Progenitor cell of endocrine pancreas (in vitro differentiated cells): ENCODE results near the gene FAM131C. TPM values are rescaled to one million over a fixed set of nuclear protein-coding genes. Genes with fewer than 3 reads are reported as not detected.
"Not testable (repeated sequence)": the region's sequence is repeated elsewhere in the genome, so short reads cannot be mapped to it uniquely, and the experiment has no call there.

Experiments used
- DNase-seq: peaks from one replicate; pipeline ENCODE4 v3.0.0; 2021; ENCODE audit warnings: low spot score; ENCODE audit not compliant: unreplicated experiment
- H3K27ac Mint-ChIP-seq: 2 replicates; pipeline ENCODE4 v1.8.0; 2021; ENCODE audit warnings: mild to moderate bottlenecking, moderate library complexity, mixed read lengths
- H3K27me3 Mint-ChIP-seq: 2 replicates; pipeline ENCODE4 v1.8.0; 2021; ENCODE audit warnings: mixed read lengths
- H3K36me3 Mint-ChIP-seq: 2 replicates; pipeline ENCODE4 v1.8.0; 2022; ENCODE audit warnings: mixed read lengths; ENCODE audit not compliant: insufficient read depth
- H3K4me1 Mint-ChIP-seq: 2 replicates; pipeline ENCODE4 v1.8.0; 2021; ENCODE audit warnings: low read depth, mixed read lengths
- H3K4me3 Mint-ChIP-seq: 2 replicates; pipeline ENCODE4 v1.8.0; 2021; ENCODE audit warnings: low read depth, mild to moderate bottlenecking, moderate library complexity, mixed read lengths
- H3K9me3 Mint-ChIP-seq: 2 replicates; pipeline ENCODE4 v1.8.0; 2021; ENCODE audit warnings: low read depth, mixed read lengths
- total RNA-seq: library from RNA; stranded (reverse); gene quantifications from 2 replicates; pipeline ENCODE4 v1.2.1, GENCODE V29; 2021
- TF ChIP-seq, protein P1 (sequence below): fragments of 200-600 bp; sonication (generic); IDR thresholded peaks from one replicate; pipeline ENCODE4 v1.5.0; 2021; ENCODE audit warnings: antibody characterized with exemption, mild to moderate bottlenecking; ENCODE audit not compliant: unreplicated experiment

Gene FAM131C
- total RNA-seq, 1 donor from 2014 or later = 1.2 TPM

DNA sequence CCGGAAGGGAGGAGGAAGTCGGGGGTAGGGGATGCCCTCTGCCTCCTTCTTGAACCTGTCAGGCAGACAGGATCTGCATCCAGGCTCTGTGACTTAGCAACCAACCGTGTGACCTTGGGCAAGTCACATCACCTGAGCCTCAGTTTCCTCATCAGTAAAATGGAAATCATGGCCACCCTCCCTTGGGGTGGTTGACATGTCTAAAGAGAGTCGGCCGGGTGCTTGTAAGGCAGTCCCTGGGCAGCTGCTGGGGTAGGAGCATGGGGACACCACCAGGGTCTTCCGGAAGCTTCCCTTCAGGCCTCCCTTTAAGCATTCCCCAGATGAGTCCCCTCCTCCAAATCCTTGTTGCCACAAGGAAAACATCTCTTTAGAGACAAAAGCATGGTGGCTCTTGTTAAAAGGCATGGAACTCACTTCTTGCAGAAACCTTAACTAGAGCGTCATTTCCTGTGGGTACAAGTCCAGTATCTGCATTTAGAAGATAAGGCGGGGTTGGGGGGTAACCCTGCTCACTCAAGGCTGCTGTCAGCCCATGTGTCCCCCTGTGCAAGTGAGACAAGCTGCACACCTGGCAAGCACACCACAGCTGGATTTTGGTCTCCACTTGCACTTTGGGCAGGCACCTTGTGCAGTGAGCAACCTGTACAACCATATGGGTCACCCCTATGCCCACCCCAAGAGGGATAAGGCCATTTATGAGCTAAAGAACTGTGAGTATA is 19.5 kb downstream of the FAM131C start:
- no peak overlapping the region for H3K4me3 Mint-ChIP-seq
- no peaks in the 10 kb centered on the region for H3K36me3 Mint-ChIP-seq
- no peaks in the 10 kb centered on the region for H3K9me3 Mint-ChIP-seq
- no peak overlapping the region for H3K27ac Mint-ChIP-seq
- DNase-seq = no peak
- no peaks in the 10 kb centered on the region for H3K27me3 Mint-ChIP-seq
- TF ChIP-seq, protein P1, sequence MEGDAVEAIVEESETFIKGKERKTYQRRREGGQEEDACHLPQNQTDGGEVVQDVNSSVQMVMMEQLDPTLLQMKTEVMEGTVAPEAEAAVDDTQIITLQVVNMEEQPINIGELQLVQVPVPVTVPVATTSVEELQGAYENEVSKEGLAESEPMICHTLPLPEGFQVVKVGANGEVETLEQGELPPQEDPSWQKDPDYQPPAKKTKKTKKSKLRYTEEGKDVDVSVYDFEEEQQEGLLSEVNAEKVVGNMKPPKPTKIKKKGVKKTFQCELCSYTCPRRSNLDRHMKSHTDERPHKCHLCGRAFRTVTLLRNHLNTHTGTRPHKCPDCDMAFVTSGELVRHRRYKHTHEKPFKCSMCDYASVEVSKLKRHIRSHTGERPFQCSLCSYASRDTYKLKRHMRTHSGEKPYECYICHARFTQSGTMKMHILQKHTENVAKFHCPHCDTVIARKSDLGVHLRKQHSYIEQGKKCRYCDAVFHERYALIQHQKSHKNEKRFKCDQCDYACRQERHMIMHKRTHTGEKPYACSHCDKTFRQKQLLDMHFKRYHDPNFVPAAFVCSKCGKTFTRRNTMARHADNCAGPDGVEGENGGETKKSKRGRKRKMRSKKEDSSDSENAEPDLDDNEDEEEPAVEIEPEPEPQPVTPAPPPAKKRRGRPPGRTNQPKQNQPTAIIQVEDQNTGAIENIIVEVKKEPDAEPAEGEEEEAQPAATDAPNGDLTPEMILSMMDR = no peak
- peaks cover 7% of the 10 kb centered on the region for H3K4me1 Mint-ChIP-seq

DNA sequence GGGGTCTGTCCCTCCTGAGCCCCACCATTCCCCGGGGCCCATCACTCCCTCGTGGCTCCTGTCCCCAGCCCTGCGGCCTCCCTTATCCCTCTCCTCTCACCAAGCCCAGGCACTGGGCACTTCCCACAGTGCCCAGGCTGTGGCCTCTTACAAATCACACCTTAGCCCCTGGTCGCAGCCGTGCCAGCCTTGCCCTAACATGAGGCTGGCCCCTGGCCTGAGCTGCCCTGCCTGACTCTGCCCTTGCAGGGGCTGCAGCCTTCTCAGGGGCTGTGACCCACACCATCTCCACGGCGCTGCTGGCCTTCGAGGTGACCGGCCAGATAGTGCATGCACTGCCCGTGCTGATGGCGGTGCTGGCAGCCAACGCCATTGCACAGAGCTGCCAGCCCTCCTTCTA is 21.5 kb downstream of the FAM131C start:
- H3K4me3 Mint-ChIP-seq, DNase-seq, H3K4me1 Mint-ChIP-seq, H3K9me3 Mint-ChIP-seq, H3K27me3 Mint-ChIP-seq, H3K27ac Mint-ChIP-seq, H3K36me3 Mint-ChIP-seq: not testable (repeated sequence)

DNA sequence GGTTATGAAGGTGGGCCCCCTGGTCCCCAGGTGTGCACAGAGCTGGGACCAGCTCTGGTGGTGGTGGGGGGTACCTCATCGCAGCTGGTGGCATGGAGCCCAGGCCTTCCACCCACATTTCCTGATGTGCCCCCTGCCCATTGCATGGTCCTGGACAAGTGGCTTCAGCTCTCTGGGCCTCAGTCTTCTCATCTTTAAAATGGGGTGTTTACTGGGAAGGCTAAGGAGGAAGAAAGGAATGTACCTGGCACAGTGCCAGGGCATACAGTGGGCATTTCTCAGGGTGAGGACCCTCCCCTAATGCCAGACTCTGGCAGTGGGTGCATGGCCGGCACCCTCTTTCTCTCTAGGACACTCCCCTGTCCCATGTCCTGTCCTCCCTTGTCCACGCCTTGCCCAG is 22.4 kb downstream of the FAM131C start:
- no peak overlapping the region for H3K4me3 Mint-ChIP-seq

DNA sequence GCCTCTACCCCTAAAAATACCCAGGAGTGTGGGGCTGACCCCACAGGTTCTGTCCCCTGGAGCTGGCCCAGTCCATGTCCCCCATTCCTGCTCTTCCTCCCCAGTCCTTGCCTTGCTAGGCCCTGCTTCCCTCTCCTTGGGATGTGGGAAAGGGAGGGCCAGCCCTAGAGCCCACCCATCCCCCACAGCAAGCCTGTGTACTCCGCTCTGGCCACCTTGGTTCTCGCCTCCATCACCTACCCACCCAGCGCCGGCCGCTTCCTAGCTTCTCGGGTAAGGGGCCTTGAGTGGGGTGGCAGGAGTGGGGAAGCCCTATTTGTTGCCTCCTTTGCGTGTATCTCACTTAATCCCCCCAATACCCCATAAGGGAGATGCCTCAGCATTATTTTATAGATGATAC is 23.1 kb downstream of the FAM131C start:
- H3K4me1 Mint-ChIP-seq = peaks cover 4% of the 10 kb centered on the region
- no peaks in the 10 kb centered on the region for H3K9me3 Mint-ChIP-seq
- peaks cover 12% of the 10 kb centered on the region for H3K27me3 Mint-ChIP-seq
- no peak overlapping the region for H3K4me3 Mint-ChIP-seq
- DNase-seq = no peak
- no peaks in the 10 kb centered on the region for H3K36me3 Mint-ChIP-seq
- H3K27ac Mint-ChIP-seq = peak overlapping the region; percentile 64
- TF ChIP-seq, protein P1 = no peak

More for the DNA sequence above, 22.4 kb downstream of the FAM131C start:
- TF ChIP-seq, protein P1 = no peak
- DNase-seq = no peak
- Mint-ChIP-seq H3K4me1 (peaks cover 7% of the 10 kb centered on the region), H3K27me3 (peaks cover 9% of the 10 kb centered on the region), H3K9me3 (no peaks in the 10 kb centered on the region), H3K36me3 (no peaks in the 10 kb centered on the region), H3K27ac (no peak overlapping the region)

GRCh38 chr1:16048573-16049189 is 24.8 kb downstream of the FAM131C start:
- H3K27me3 Mint-ChIP-seq = peaks cover 12% of the 10 kb centered on the region
- peaks cover 4% of the 10 kb centered on the region for H3K4me1 Mint-ChIP-seq
- H3K36me3 Mint-ChIP-seq = no peaks in the 10 kb centered on the region
- peak overlapping the region; percentile 62 for H3K27ac Mint-ChIP-seq
- H3K9me3 Mint-ChIP-seq = no peaks in the 10 kb centered on the region
- H3K4me3 Mint-ChIP-seq = peak overlapping the region; percentile 67
- peak; percentile 80 for DNase-seq
- TF ChIP-seq, protein P1 = peak; percentile 27
